WTC11 (cell line): ENCODE results near the gene MICAL2.

Source experiments
- CTCF ChIP-seq: fragments of 200-600 bp; IDR thresholded peaks from 2 replicates; pipeline ENCODE4 v1.8.0; 2022; ENCODE audit warnings: antibody characterized with exemption
- ETV6 ChIP-seq: sonication (generic); formaldehyde crosslinking; IDR thresholded peaks from 2 replicates; pipeline ENCODE4 v1.8.1; 2022; ENCODE audit warnings: mild to moderate bottlenecking, missing genetic modification reagents
- FOXK1 ChIP-seq: sonication (generic); formaldehyde crosslinking; IDR thresholded peaks from 2 replicates; pipeline ENCODE4 v1.8.0; 2022; ENCODE audit warnings: mild to moderate bottlenecking, moderate library complexity, missing genetic modification reagents
- GABPB1 ChIP-seq: sonication (generic); formaldehyde crosslinking; IDR thresholded peaks from 2 replicates; pipeline ENCODE4 v1.8.1; 2023; ENCODE audit warnings: mild to moderate bottlenecking, missing genetic modification reagents
- ZBTB43 ChIP-seq: sonication (generic); formaldehyde crosslinking; IDR thresholded peaks from 2 replicates; pipeline ENCODE4 v1.8.1; 2023; ENCODE audit warnings: mild to moderate bottlenecking, missing genetic modification reagents
- ZNF121 ChIP-seq: sonication (generic); formaldehyde crosslinking; IDR thresholded peaks from 2 replicates; pipeline ENCODE4 v1.8.0; 2023; ENCODE audit warnings: missing genetic modification reagents

- TF ChIP-seq ZNF121 (no peak), CTCF (no peak), FOXK1 (CRISPR knock-in tag) (no peak), ETV6 (no peak), GABPB1 (CRISPR knock-in tag) (no peak), ZBTB43 (CRISPR knock-in tag) (no peak)
Observed at GRCh38 chr11:12079726-12080556, 30.4 kb upstream of the MICAL2 start.
